Activated CD4-positive, alpha-beta T cell treated with anti-CD3 and anti-CD28 coated beads, Interleukin-2, amount 50 U/mL, for 24 hours (primary cell): Measurements from ENCODE around the gene STK32B.
"Not testable (repeated sequence)": the region's sequence is repeated elsewhere in the genome, so short reads cannot be mapped to it uniquely, and the experiment has no call there.

Source experiments
- DNase-seq, 2 donors: peaks; one replicate each; pipeline ENCODE4 v3.0.0-alpha.2; 2020; ENCODE audit warnings: low read depth in 1 of 2, low spot score in 1 of 2

STK32B gene

DNA sequence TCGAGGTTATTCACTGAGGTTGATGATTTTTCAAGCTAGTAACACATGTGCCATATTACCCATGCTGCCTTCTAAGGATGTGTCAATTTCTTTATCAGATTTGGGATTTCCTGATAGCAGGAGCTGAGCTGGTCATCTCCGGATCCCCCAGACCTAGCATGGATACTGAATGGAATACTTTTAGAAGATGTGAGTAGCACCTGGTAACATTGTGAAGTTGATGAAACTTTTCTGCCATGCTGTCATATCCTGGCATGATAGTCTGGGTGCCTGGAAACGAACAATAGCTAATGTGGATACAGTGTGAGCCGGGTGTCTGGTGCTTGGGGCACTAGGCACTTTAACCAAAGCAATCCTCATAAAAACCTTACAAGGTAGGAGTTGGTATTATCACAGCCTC, 21.1 kb upstream of the STK32B start:
- no peak for DNase-seq

DNA sequence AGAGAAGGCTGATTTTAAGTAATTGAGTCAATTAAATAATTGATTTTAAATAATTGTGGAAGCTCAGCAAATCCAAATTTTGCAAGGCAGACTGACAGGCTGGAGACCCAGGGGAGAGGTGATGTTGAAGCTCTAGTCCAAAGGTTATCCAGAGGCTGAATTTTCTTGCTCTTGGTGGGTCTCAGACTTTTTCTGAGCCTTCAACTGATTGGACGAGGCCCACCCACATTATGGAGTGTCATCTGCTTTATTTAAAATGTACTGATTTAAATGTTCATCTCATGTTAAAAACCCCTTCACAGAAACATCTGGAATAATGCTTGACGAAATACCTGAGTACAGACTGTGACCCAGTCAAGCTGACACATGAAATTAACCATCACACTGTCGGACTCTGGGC, 20.4 kb upstream of the STK32B start:
- no peak for DNase-seq

DNA sequence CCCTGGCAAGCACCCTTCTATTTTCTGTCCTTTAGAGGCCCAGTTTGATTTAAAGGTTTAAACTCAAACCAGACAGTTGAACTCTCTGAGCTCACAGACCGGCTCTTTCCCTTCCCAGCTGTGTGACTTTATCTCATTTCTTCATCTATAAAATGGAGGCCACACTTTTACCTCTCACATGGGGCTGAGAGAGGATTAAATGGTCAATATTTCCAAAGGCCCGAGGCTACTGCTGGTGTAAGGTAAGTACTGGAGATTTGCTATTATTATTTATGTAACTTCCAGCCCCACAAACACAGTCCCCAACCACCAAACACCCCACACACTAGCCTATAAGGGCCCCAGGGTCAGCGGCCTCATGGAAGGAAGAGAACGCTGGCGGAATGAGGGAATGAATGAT, 18.5 kb upstream of the STK32B start:
- DNase-seq: no peak

DNA sequence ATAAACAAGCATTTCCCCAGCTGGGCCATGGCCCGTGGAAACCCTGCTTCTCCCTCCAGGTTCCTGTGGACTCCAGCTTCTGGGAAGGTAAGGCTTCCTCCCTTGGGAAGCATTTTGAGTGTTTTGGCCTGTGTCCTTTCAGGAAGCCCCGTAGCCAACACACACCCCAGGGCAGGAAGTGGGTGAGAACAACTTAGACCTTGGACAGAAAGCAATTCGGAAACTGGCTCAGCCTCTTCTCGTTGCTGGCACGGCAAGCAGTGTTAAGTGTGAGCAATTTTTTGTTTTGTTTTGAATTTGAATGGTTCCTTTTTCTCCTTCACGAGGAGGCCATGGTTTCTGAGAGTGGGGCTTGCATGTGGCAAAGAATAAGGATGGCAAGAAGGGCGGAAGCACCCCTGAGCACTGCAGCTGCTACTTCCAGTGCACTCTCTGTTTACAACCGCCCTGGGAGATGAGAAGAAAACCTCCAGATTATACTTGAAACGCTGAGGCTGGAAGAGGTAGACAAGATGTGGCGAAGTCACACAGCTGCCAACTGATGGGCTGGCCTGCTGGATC, 17.9 kb upstream of the STK32B start:
- DNase-seq: no peak

DNA sequence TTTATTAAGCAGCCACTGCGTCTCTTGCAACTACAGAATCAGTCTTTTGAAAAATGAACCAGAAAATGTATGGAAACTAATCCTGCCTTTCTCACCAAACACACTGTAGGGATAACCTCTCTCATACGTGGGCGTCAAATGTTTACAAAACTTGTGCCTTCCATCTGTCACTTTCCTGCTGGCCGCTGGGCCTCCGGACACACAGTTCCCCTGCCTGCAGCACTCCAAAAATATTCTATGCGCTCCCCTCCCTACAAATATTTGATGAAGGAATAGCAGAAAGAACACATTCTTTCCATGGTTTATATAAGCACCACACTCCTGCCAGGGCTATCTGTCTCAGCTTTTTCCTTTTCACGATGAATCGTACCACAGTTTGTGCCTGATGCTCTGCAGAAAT, 17.1 kb upstream of the STK32B start:
- DNase-seq: no peak

DNA sequence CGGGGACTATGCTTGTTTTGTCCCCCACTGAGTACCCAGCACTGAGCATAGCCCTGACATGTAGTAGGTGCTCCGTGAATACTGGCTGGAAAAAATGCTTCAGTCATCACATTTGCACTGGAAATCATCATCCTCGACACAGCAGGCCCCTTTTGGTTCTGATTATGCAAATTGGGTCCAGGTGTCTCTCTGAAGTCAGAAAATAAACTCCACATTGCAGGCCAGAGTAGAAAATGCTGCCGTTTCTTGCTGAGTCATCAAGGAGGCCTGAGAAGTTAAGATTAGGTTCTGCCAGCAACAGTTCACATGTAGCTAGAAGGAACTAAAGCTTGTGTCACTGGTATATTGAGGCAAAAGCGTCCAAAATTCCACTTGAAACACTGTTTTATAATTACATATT, 15.0 kb upstream of the STK32B start:
- no peak for DNase-seq

DNA sequence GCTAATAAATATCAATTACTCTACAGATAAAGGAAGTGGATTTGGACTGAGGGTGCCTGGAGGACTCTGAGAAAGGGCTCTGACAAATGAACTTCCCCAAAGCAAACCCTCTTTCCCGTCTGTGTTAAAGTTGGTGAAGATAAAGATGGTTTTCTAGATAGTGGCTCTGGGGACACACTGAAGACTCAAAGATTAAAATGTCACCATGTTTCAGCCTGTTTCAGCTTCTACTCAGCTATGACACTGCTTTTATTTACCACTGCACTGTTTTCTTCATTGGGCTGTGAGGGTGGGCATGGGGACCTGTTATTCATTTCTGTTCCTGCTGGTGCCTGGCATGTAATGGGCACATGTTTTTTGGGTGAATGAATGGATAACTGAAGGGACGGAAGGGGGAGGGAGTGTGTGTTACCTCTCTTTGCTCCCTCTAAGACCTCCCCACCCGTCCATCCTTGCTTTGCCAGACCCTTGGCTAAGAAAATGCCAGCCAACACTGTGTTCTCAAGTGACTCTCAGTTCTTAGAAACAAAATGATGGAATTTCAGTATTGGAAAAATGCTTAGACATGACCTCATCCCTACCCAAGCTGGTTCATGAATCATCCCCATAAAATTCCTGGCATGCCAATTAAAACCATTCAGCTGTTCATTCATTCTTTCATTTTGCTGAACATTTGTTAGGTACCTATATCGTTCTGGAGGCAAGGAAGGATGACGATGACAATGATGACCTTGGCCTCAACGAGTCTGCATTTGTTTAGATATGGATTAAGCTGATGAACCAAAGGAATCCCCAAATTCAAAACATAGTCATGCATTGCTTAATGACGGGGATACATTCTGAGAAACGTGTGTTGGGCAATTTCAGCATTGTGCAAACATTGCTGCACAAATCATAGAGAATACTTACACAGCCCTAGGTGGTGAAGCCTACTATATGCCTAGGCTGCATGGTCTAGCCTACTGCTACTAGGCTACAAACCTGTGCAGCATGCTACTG, 13.4 kb upstream of the STK32B start:
- DNase-seq: no peak

DNA sequence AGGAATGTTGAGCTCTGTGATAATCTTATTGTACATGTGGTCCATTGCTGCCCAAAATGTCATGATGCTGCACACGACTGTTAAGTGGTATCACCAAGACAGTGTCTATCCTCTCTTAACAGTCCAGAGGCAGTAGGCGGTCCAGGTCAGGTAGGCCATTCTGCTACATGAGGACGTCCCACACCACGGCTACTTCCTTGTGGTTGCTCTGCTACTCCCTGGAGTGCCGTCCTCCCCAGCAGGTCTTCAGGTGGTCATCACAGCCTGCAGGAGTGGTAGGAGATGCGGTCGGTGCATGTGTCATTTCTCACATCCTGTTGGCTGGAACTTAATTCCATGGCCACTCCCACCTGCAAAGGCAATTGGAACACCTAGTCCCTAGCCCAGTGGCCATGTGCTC, 11.5 kb upstream of the STK32B start:
- no peak for DNase-seq

DNA sequence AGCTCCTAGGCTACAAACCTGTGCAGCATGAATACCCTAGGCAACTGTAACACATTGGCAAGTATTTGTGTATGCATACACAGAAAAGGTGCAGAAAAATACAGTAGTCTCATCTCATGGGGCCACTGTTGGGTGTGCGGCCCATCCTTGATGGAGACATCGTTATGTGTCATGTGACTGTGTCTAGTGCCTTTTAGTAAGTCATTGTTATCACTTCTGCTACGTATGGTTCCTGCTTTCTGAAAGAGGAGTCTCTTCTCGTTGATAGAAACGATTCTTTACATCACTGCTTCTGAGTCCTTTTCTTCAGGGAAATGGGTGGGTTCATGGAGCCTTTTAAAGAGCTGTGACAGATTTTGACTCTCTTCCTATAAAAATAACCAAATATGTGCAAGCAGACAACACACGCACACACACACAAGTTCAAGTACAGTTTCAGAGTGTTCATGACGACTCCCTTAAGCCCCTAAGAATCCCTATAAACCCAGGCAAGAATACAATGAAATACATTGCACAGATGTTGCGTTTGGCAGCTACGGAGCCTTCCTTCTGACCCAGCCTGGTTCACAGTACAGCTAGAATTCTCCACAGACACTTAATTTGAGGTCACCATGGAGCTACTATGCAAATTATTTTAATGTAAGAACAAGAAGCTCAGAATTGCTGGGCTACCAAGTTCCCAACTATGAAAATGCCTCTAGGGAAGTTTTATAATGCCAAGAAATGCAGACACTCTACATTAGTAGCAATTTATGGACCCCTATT, 10.2 kb upstream of the STK32B start:
- no peak for DNase-seq

DNA sequence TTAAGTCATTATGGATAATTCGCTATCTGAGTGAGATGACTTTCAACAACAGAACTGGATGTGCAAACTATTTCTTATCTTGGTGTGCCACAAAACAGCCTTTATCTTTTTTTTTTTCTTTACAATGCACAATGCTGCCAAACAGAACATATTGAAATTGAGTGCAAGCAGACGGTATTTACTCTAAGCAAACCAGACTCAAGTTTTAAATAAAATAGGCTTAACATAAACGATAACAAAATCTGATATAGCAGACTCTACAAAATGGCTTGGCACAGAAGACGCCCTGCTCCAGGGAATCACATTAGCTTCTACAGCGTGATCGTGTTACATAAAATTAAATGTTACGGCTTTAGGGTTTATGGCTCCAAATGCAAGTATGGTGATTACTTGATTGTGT, 9.6 kb upstream of the STK32B start:
- DNase-seq: no peak

DNA sequence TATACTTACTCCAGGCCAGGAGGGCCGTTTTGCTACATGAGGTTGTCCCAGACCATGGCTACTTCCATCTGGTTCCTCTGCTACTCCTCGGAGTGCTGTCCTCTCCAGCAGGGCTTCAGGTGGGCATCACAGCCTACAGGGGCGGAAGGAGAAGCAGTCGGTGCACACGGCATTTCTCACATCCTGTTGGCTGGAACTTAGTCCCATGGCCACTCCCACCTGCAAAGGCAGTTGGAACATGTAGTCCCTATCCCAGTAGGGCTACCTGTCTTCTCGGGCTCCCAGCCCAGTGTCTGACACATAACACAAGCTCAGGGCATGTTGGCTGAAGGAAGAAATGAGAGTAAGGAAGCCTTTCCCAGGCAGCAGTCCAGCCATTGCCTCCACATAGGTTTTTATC, 7.7 kb upstream of the STK32B start:
- DNase-seq: no peak

DNA sequence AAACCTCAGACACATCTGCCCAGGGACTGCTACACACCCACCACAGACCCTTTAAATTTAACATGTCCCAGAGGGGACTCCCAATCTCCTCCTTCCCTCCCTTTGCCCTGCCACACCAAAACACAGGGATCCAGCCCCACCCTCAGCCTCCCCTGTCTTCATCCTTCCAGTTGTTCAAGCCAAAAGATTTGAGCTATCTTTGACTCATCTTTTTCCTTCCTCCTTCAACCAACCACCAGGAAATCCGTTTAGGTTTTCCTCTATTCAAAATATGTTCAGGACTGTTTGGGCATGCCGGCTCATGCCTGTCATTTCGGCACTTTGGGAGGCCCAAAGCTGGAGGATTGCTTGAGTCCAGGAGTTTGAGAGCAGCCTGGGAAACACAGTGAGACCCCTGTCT, 6.9 kb upstream of the STK32B start:
- no peak for DNase-seq

DNA sequence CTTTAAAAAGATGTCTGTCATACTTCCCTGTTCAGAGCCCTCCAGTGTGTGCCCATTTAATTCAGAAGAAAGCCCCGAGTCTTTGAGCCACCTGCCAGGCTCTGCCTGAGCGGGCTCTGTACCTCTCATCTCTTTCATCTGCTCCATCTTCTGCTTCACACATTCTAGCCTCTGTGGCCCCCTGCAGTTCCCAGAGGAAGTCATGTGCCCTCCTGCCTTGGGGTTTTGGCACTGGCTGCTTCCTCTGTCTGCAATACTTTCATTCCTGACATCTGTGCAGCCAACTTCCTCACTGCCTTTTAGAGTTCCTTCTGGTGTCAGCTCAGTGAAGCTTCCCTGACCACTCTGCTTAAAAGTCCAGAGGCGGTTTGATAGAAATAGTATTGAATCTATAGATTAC, 6.2 kb upstream of the STK32B start:
- no peak for DNase-seq

DNA sequence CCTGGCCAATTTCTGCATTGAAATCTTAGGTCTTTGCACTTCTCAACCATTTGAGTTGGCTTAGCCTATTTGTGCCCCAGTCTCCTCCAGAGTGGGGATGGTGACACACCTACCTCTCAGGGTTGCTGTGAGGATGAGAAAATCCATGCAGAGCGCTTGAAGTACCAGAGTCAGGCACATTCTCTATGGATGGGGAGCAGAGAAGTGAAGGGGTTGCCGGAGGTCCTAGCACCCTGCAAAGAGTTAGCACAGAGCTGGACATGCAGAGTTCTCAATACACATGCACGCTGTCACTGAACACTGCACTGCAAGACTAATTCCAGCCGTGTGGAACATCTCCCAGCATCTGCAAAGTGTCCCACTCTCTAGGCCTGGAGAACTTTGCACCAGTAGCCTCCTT, 2.6 kb upstream of the STK32B start:
- no peak for DNase-seq

DNA sequence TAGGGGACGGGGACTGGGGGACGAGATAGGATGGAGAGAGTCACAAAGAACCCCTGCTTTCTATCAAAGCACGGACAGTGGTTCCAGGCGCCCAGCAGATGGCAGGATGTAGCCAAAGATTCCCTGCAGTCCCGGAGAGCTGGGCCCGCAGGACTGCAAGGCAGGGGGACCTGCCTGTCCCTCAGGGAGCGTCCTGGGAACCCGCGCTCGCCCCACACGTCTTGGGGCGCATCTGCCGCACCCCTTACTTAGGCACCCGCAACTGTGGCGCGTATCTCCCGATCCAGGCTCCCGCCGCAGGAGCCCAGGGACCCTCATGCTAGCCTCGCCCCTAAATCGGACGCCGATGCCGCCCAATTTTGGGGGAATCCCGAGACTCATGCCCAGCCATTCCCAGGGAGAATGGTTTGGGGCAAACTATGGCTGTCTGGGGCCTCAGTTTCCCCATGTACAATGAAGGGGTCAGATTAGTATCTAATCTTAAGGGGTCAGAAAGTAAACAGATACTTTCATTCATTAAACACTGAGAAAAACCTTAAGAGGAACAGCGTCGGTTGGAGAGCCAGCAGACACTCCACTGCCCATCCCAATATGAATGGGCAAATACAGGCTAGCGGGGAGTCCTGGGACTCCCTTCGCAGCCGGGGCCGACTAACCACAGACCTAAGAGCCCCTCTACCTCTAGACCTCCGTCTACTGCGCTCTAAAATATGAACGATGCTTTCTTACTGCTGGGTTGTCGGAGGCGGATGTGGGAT, 581 bp upstream of the STK32B start:
- no peak for DNase-seq

DNA sequence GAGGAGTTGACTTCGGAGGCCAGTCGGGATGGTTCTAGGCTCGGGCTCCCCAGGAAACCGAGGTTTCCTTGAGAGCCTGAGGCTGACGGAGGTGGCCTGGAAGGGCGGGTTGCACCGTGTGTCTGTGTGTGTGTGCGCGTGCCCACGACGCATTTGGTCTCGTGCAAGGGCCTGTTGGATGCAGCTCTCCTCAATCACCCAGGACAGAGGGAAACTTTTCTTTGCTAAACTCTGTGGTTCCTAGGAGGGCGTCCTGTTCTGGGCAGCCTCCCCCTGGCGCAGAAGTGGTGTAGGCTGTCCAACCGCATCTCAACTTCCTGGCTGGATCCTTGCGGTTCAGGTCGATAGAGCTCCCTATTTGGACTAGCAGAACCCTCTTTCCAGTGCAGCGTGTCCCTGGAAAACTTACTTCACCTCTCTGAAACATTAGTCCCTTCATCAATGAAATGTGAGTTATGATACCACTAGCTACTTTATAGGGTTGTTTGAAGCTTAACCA, 973 bp downstream of the STK32B start:
- DNase-seq: no peak

DNA sequence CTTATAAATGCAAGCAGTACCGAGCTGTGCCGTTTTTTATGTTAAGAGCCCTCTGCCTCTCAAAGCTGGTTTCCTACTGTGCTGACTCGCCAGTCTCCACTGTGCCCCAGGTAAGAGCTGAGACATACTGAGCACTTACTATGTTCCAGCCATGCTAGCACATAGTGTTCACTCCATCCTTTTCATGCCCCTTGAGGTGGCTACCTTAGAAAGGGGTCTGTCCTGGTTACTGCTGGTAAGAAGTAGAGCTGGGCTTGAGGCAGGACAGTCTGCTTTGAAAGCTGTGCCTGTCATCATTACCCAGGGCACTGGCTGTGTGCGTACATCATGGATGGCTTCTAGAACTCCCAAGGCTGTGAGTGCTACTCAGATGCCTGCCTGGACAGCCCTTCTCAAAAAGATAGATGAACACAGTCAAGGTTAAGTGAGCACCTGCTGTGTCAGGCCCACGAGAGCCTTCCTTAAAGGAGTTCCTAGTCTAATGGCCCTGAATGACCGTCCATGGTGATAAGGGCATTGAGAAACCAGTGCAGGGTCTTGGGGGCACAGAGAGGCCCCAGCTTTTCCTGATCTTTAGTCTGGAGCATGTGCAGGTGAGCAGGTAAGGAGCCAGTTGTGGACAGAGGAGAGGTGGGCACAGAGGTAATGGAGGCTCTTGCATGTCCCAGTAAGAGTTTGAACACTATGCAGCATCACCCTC, 1.6 kb downstream of the STK32B start:
- no peak for DNase-seq

DNA sequence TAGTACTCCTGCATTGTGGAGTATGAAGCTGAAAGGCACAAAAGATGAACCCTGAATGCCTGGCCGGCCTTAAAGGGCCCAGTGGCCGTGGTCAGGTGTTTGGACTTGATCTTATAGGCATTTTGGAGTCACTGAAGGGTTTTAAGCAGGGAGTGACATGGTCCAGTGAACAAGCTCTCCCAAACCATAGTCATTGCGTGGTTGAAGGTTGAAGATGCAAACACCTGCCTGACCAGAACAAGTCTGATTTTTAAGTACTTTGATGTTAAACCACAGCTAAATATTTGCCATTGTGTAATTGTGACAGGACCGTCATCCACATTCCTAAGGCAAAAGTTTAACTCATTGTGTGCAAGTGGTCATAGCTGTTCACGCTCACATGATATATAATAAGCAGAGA, 3.3 kb downstream of the STK32B start:
- DNase-seq: no peak

DNA sequence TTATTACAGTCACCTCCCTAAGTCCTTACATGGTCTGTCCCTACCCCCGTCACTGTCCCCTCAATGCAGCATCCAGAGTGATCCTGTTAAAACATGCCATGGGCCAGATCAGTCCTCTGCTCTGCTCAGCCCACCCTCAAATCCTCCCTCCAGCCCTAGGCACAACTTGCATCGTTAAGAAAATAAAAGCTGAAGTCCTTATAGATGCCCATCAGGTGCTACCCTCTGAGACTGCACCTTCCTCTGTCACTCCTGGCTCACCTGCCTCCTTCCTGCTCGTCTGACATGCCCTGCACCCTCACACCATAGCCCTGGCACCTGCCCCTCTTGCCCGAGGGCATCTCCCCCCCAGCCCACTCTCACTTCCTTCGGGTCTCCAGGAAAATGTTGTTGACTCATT, 4.1 kb downstream of the STK32B start:
- no peak for DNase-seq

DNA sequence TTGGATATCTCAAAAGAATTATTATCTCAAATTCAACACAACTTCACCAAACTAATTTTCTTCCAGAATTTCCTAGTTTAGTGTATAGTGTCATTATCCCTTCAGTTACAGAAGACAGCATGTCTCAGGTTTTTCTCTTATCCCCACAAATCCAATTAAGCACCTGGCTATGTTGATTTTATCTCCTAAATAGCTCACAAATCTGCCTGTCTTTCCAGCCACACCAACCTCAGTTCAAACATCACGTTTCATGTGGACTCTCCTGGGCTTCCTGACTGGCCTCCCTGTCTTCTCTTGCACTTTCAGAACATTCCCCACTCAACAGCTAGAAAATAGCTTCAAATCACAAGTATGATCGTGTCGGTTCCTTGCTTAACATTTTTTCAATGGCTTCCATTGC, 14.8 kb downstream of the STK32B start:
- DNase-seq: no peak

DNA sequence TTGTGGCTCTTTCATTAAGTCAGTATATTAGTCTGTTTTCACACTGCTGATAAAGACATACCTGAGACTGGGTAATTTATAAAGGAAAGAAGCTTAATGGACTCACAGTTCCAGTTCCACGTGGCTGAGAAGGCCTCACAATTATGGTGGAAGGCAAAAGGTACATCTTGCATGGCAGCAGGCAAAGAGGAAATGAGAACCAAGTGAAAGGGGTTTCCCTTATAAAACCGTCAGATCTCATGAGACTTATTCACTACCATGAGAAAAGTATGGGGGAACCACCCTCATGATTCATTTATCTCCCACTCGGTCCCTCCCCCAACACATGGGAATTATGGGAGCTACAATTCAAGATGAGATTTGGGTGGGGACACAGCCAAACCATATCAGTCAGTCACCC, 15.7 kb downstream of the STK32B start:
- not testable (repeated sequence) for DNase-seq
